Measurements from ENCODE around the gene CCR9. TPM values are rescaled to one million over a fixed set of nuclear protein-coding genes. Genes with fewer than 3 reads are reported as not detected.

The CCR9 gene
- total RNA-seq, 3 donors from 2014 or later: not detected

GRCh38 chr3:45940004-45940780 lies 53.8 kb downstream of the CCR9 start:
- Histone ChIP-seq H3K27ac (no peak overlapping the region), H3K9me3 (peaks cover 0 to 7% of the 10 kb centered on the region in 2 donors), H3K4me1 (no peaks in the 10 kb centered on the region), H3K36me3 (no peaks in the 10 kb centered on the region), H3K27me3 (no peaks in the 10 kb centered on the region), H3K4me3 (no peak overlapping the region)
- intact Hi-C loops (cut with DNase I; ENCODE audit: low total_unique reads): no loop called here
- DNase-seq (ENCODE audit: low spot score in 2 of 2): no peak
- TF ChIP-seq CTCF (IDR thresholded peaks at IDR 0.05) (no peak), POLR2A (IDR thresholded peaks at IDR 0.05) (no peak), POLR2AphosphoS5 (IDR thresholded peaks at IDR 0.05) (no peak)

- no peak overlapping the region for H3K27ac ChIP-seq
- intact Hi-C loops (cut with DNase I; ENCODE audit: low total_unique reads): no loop called here
- TF ChIP-seq POLR2AphosphoS5 (IDR thresholded peaks at IDR 0.05): no peak
- no peak overlapping the region for H3K4me3 ChIP-seq
- DNase-seq (ENCODE audit: low spot score in 2 of 2): no peak
- no peaks in the 10 kb centered on the region for H3K27me3 ChIP-seq
- H3K36me3 ChIP-seq: no peaks in the 10 kb centered on the region
- no peaks in the 10 kb centered on the region for H3K4me1 ChIP-seq
- H3K9me3 ChIP-seq: peaks cover 0 to 7% of the 10 kb centered on the region in 2 donors
Measured at GRCh38 chr3:45940781-45941365, 54.5 kb downstream of the CCR9 start.

- H3K4me3 ChIP-seq: no peak overlapping the region
- H3K4me1 ChIP-seq: no peaks in the 10 kb centered on the region
- no peaks in the 10 kb centered on the region for H3K27me3 ChIP-seq
- no peak for DNase-seq (ENCODE audit: low spot score in 2 of 2)
- peaks cover 0 to 7% of the 10 kb centered on the region in 2 donors for H3K9me3 ChIP-seq
- no peak overlapping the region for H3K27ac ChIP-seq
- peaks cover 4% of the 10 kb centered on the region for H3K36me3 ChIP-seq
- TF ChIP-seq CTCF (IDR thresholded peaks at IDR 0.05): no peak
- no peak for TF ChIP-seq POLR2A (IDR thresholded peaks at IDR 0.05)
- no peak for TF ChIP-seq POLR2AphosphoS5 (IDR thresholded peaks at IDR 0.05)
- intact Hi-C loops (cut with DNase I; ENCODE audit: low total_unique reads): no loop called here
Measured at GRCh38 chr3:45942051-45942825, 55.9 kb downstream of the CCR9 start.

GRCh38 chr3:45943207-45943846 lies 57.0 kb downstream of the CCR9 start, which contains the start of gene CXCR6:
CXCR6 (plus strand) TSS chr3:45943464; CDS start chr3:45946482, 3,018 bp downstream.
- Histone ChIP-seq H3K36me3 (peaks cover 4% of the 10 kb centered on the region), H3K27me3 (no peaks in the 10 kb centered on the region), H3K27ac (no peak within 1 kb of the TSS), H3K9me3 (peaks cover 0 to 7% of the 10 kb centered on the region in 2 donors), H3K4me1 (no peaks in the 10 kb centered on the region), H3K4me3 (no peak within 1 kb of the TSS)
- DNase-seq (ENCODE audit: low spot score in 2 of 2): no peak
- intact Hi-C loops (cut with DNase I; ENCODE audit: low total_unique reads): no loop called here
- no peak for TF ChIP-seq POLR2AphosphoS5 (IDR thresholded peaks at IDR 0.05)
- no peak for TF ChIP-seq CTCF (IDR thresholded peaks at IDR 0.05)
- no peak for TF ChIP-seq POLR2A (IDR thresholded peaks at IDR 0.05)

- Histone ChIP-seq H3K9me3 (peaks cover 0 to 7% of the 10 kb centered on the region in 2 donors), H3K36me3 (peaks cover 13% of the 10 kb centered on the region), H3K27me3 (no peaks in the 10 kb centered on the region), H3K27ac (no peak overlapping the region), H3K4me3 (no peak overlapping the region), H3K4me1 (no peaks in the 10 kb centered on the region)
- intact Hi-C loops (cut with DNase I; ENCODE audit: low total_unique reads): no loop called here
- TF ChIP-seq POLR2AphosphoS5 (IDR thresholded peaks at IDR 0.05) (no peak), CTCF (IDR thresholded peaks at IDR 0.05) (no peak), POLR2A (IDR thresholded peaks at IDR 0.05) (no peak)
- DNase-seq (ENCODE audit: low spot score in 2 of 2): no peak
Measured at GRCh38 chr3:45944830-45945620, 58.7 kb downstream of the CCR9 start.

Measured in breast epithelium (tissue), 4 donors.